Uterus (tissue), 2 donors: ENCODE measurements around the gene THOC6.

Experiments
- POLR2A ChIP-seq, 2 donors: fragments of 450-650 bp; IDR thresholded peaks; one replicate each; pipeline ENCODE4 v1.6.1; 2016; ENCODE audit warnings: antibody characterized with exemption in 2 of 2, mild to moderate bottlenecking in 1 of 2, moderate library complexity in 1 of 2
- TF ChIP-seq, protein P1 (sequence below), 4 experiments: fragments of 200-600 bp in 2 of 4; fragments of 450-650 bp in 2 of 4; sonication (generic) in 2 of 4; IDR thresholded peaks; one replicate each; pipeline ENCODE4 v1.5.1; 2016 to 2019; ENCODE audit warnings: antibody characterized with exemption in 4 of 4, mild to moderate bottlenecking in 2 of 4, moderate library complexity in 1 of 4

DNA sequence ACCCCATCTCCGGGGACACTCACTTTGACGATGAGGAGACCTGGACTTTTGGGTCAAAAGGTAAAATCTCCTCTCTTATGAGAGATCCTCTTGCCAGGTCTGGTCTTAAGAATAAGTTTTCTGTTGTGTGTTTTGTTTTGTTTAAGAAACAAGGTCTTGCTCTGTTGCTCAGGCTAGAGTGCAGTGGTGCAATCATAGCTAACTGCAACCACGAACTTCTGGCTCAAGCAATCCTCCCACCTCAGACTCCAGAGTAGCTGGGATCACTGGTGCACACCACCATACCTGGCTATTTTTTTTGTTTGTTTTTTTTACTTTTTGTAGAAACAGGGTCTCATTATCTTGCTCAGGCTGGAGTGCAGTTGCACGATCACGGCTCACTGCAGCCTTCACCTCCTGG is 26.7 kb downstream of the THOC6 start:
- TF ChIP-seq, protein P1, sequence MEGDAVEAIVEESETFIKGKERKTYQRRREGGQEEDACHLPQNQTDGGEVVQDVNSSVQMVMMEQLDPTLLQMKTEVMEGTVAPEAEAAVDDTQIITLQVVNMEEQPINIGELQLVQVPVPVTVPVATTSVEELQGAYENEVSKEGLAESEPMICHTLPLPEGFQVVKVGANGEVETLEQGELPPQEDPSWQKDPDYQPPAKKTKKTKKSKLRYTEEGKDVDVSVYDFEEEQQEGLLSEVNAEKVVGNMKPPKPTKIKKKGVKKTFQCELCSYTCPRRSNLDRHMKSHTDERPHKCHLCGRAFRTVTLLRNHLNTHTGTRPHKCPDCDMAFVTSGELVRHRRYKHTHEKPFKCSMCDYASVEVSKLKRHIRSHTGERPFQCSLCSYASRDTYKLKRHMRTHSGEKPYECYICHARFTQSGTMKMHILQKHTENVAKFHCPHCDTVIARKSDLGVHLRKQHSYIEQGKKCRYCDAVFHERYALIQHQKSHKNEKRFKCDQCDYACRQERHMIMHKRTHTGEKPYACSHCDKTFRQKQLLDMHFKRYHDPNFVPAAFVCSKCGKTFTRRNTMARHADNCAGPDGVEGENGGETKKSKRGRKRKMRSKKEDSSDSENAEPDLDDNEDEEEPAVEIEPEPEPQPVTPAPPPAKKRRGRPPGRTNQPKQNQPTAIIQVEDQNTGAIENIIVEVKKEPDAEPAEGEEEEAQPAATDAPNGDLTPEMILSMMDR (IDR thresholded peaks at IDR 0.05): no peak
- TF ChIP-seq POLR2A (IDR thresholded peaks at IDR 0.05): no peak
